GM20000 (cell line): ENCODE data around the gene ZNF766.
A peak's percentile ranks its signal among the peaks of the same experiment; 100 is the strongest.
"Not testable (repeated sequence)": the region's sequence is repeated elsewhere in the genome, so short reads cannot be mapped to it uniquely, and the experiment has no call there.

Source experiments
- DNase-seq: peaks from one replicate; pipeline ENCODE4 v3.0.0; 2012; ENCODE audit warnings: low spot score
- CTCF ChIP-seq: IDR thresholded peaks from 2 replicates; pipeline ENCODE4 v1.5.1; 2012; ENCODE audit warnings: mild to moderate bottlenecking, control low read depth; ENCODE audit errors: extremely low read depth, missing control alignments

The ZNF766 gene

GRCh38 chr19:52277471-52277870 is 8.1 kb downstream of the ZNF766 start:
- DNase-seq, result no peak
- no peak for TF ChIP-seq CTCF

GRCh38 chr19:52286256-52286655 is 16.9 kb downstream of the ZNF766 start:
- no peak for TF ChIP-seq CTCF
- no peak for DNase-seq

- no peak for DNase-seq
- TF ChIP-seq CTCF, result no peak
Measured at GRCh38 chr19:52291781-52292180, 22.4 kb downstream of the ZNF766 start.

GRCh38 chr19:52292946-52293345 is 23.6 kb downstream of the ZNF766 start:
- DNase-seq, result not testable (repeated sequence)

GRCh38 chr19:52296400-52296772 is 27.0 kb downstream of the ZNF766 start:
- TF ChIP-seq CTCF, result no peak
- peak; percentile 10 for DNase-seq

DNA sequence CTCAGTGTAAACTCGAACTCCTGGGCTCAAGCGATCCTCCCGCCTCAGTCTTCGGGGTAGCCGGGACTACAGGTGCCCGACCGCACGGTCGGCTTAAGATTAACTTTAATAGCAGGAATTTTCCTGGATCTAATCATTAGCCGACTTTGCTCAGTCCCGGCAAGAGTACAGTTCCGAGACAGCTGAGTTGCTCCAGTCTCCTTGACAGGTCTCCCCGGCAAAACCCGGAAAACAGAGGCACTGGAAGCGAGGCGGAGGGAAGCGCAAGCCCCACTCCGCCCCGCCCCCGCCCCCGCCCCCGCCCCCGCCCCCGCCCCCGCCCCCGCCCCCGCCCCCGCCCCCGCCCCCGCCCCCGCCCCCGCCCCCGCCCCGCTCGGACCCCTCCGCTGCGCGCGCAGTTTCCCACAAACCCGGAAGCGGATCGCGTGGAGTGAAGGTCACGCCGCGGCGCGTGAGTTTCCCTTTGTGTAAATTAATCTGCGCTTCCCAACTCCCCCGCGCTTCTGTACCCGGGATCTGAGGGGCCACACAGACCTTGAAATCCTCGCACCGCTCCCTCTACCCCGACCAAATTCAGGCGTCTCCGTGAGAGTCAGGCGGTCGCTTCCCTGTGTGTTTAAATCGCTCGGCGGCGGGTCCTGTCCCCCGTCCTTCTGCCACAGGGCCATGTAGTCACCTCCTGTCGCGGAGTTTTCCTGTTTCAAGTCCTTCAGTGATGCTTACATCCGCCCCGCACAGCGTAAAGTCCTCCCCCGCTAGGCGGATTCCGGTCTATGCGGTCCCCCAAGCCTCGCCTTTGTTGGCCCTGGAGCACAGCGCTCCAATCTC is 27.6 kb downstream of the ZNF766 start, which contains the start of gene ZNF480:
Gene ZNF480 (plus strand): TSS at position 397 of the 828 bp plus-strand sequence. CDS start 3,244 bp downstream, outside the sequence.
- peak; percentile 86 for DNase-seq
- no peak for TF ChIP-seq CTCF

GRCh38 chr19:52297601-52298364 is 28.4 kb downstream of the ZNF766 start:
- DNase-seq, result no peak
- no peak for TF ChIP-seq CTCF
